Lung (tissue), 12 donors: Measurements from ENCODE around the gene SAE1. TPM values are rescaled to one million over a fixed set of nuclear protein-coding genes. Genes with fewer than 3 reads are reported as not detected.

ENCODE experiments used
- ATAC-seq: fragments of 200-7000 bp; cut with Tn5 transposase; one replicate; pipeline ENCODE4 v1.9.1; 2020; ENCODE audit warnings: moderate number of reproducible peaks; ENCODE audit not compliant: insufficient read depth, low FRiP score
- DNase-seq, 3 donors: peaks; one replicate each; pipeline ENCODE4 v3.0.0-alpha.2; 2013 to 2017
- H3K27ac ChIP-seq, 2 donors: one replicate each; pipeline ENCODE4 v1.5.1; 2013; ENCODE audit warnings: mild to moderate bottlenecking in 2 of 2, moderate library complexity in 2 of 2, control low read depth in 1 of 2, inconsistent platforms in 1 of 2, low read depth in 1 of 2, low read length in 1 of 2
- H3K27me3 ChIP-seq, 3 donors: one replicate each; pipeline ENCODE4 v1.5.1; 2013; ENCODE audit warnings: low read length in 2 of 3; ENCODE audit not compliant: control insufficient read depth in 3 of 3, insufficient read depth in 3 of 3
- H3K36me3 ChIP-seq, 4 donors: one replicate each; pipeline ENCODE4 v1.5.1; 2013; ENCODE audit warnings: low read length in 4 of 4, mild to moderate bottlenecking in 1 of 4, moderate library complexity in 1 of 4; ENCODE audit not compliant: control insufficient read depth in 4 of 4, insufficient read depth in 4 of 4
- H3K4me1 ChIP-seq, 5 donors: one replicate each; pipeline ENCODE4 v1.5.1; 2013; ENCODE audit warnings: low read length in 5 of 5, mild to moderate bottlenecking in 2 of 5, moderate library complexity in 1 of 5; ENCODE audit not compliant: control insufficient read depth in 5 of 5, insufficient read depth in 5 of 5
- H3K4me3 ChIP-seq: one replicate; pipeline ENCODE4 v1.5.1; 2013; ENCODE audit warnings: mild to moderate bottlenecking, control low read depth, moderate library complexity
- H3K9ac ChIP-seq, 2 donors: one replicate each; pipeline ENCODE4 v1.5.1; 2013; ENCODE audit warnings: low read length in 2 of 2, control low read depth in 1 of 2; ENCODE audit not compliant: insufficient read depth in 1 of 2
- H3K9me3 ChIP-seq, 4 donors: one replicate each; pipeline ENCODE4 v1.5.1; 2013; ENCODE audit warnings: low read length in 3 of 4, mild to moderate bottlenecking in 1 of 4, moderate library complexity in 1 of 4; ENCODE audit not compliant: control insufficient read depth in 4 of 4, insufficient read depth in 3 of 4
- CTCF ChIP-seq: IDR thresholded peaks from 2 replicates; pipeline ENCODE4 v1.5.1; 2012; ENCODE audit warnings: mild to moderate bottlenecking; ENCODE audit errors: control extremely low read depth, extremely low read depth
- WGBS, 2 donors: extraction: QIAGEN DNeasy Blood & Tissue Kit; methylation state at CpG; one replicate each; pipeline ENCODE4 v1.1.7; 2013; 5-methylcytosine and 5-hydroxymethylcytosine counted together
- polyA plus RNA-seq, 2 donors: library from polyadenylated mRNA; stranded (reverse); fragments of 200-250 nt; gene quantifications; one replicate each; pipeline ENCODE4 v1.2.1, GENCODE V29; 2013
- total RNA-seq, 2 donors: library from RNA; depleted of rRNA in 1 of 2; stranded (reverse); fragments of >200 nt in 1 of 2; gene quantifications; one replicate each; pipeline ENCODE4 v1.2.1, GENCODE V29; 2014 to 2021
- donor health status: control.
- donor health status: control.
- donor health status: Bipolar disorder and iron deficiency.
- donor health status: healthy.
- donor health status: DM: yes; HTN: yes; CAD: no.

SAE1 gene
- total and polyA plus RNA-seq, 4 donors, result 28.6 to 58.1 (median 55.9) TPM

DNA sequence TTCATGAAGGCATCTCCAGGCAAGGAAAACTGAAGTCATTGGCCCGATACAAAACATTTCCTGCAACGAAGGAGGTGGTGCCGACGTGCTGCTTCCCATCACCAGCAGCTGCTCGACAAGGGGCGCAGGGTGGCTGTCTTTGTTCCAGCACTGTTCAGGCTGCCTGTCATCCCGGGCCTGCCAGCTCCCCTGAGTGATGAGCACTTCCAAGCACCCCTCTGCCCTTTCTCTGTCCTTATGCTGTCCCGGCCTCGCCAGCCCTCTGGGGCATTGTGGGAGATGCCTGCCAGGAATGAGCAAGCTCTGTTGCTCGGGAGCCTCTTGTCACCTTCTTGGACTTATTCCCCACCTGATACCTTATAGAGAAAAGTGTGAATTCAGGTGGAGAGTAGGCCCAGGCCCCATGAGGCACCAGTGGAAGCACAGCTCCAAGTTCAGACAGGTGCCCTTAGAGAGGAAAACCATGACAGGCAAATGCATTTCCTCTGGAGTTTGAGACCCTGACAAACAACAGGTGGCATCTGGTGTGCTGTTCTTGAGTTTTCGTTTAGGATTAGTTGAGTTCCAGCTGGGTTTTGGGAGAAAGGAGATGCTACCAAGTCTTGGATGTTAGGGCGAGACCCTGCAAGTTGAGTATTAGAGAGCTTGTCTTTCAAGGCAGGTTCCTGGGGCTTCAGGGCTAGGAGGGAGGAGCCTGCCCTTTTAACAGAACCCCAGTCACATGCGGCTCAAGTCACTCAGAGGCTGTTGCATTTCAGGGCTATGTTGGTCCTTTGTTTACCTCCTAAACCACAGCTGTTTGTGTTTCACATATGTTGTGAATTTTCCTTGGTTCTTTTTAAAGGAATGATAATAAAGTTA, 78.9 kb downstream of the SAE1 start:
- no peak overlapping the region for H3K9ac ChIP-seq
- DNase-seq (no peak), ATAC-seq (no peak)
- H3K27ac ChIP-seq, result no peak overlapping the region
- WGBS, 2 donors, result 87 to 91% methylated on average over 13 of the region's 13 CpGs
- no peaks in the 10 kb centered on the region for H3K27me3 ChIP-seq
- no peak overlapping the region for H3K4me3 ChIP-seq
- H3K36me3 ChIP-seq, result peaks cover 14 to 29% (median 22%) of the 10 kb centered on the region in 4 donors
- H3K9me3 ChIP-seq, result no peaks in the 10 kb centered on the region
- H3K4me1 ChIP-seq, result peaks cover 0 to 3% (median 0%) of the 10 kb centered on the region in 5 donors
- TF ChIP-seq CTCF, result no peak

- Histone ChIP-seq H3K9me3 (no peaks in the 10 kb centered on the region), H3K36me3 (peaks cover 13 to 29% (median 19%) of the 10 kb centered on the region in 4 donors), H3K4me3 (no peak overlapping the region), H3K27me3 (no peaks in the 10 kb centered on the region), H3K4me1 (peaks cover 0 to 3% (median 0%) of the 10 kb centered on the region in 5 donors), H3K27ac (peak overlapping the region in 1 of 2 donors; percentile 84), H3K9ac (no peak overlapping the region)
- TF ChIP-seq CTCF, result no peak
- DNase-seq, result no peak
- no peak for ATAC-seq
Measured at GRCh38 chr19:47210180-47210490, 79.5 kb downstream of the SAE1 start.

- peaks cover 8 to 24% (median 14%) of the 10 kb centered on the region in 4 donors for H3K36me3 ChIP-seq
- no peak overlapping the region for H3K9ac ChIP-seq
- ATAC-seq (peak; percentile 76), DNase-seq (peak; percentile 83 to 88 (median 88))
- H3K9me3 ChIP-seq, result no peaks in the 10 kb centered on the region
- peaks cover 0 to 3% (median 0%) of the 10 kb centered on the region in 5 donors for H3K4me1 ChIP-seq
- H3K4me3 ChIP-seq, result no peak overlapping the region
- H3K27ac ChIP-seq, result peak overlapping the region in 1 of 2 donors; percentile 84
- no peaks in the 10 kb centered on the region for H3K27me3 ChIP-seq
- 35 to 36% methylated on average over 19 of the region's 19 CpGs for WGBS, 2 donors
- peak; percentile 97 for TF ChIP-seq CTCF
Measured at GRCh38 chr19:47210689-47211316, 80.2 kb downstream of the SAE1 start.
